ENCODE data around the gene TMEM272.

TMEM272 gene

DNA sequence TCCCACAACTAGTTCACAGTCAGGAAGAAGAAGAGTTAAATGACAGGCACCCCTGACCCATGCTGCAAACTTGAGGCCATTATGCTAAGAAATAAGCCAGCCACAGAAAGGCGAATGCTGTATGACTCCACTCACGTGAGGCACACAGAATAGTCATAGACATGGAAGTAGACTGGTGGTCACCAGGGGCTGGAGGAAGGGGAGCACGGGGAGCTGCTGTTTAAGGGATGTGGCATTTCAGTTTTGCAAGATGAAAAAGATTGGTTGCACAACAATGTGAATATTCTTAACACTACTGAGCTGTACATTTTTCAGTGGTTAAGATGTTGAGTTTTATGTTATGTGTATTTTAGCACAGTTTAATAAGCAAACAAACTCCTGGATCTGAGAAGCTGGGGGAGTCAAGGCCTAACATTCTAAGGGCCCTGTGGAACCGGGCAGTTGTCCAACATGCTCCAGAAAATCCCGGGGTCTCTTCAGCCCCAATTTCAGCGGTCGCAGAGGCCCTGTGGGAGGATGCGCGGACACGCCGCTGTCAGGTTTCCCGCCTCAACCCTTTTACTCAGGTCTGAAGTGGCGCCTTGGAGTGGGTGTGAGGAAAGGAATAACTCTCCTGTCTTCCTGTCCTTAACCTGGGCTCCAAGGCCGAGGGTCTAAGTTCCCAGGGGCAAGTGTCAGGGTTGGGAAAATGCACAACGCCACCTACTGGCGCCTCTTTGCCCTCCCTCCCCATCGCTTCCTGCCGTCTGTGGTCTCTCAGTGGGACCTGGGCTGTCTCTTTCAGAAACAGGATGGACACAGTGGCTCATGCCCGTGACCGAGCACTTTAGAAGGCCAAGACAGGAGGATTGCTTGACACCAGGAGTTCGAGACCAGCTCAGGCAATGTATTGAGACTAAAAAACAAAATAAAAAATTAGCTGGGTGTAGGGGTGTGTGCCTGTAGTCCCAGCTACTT lies 4.4 kb upstream of the TMEM272 start:
- DNase-seq: no peak

DNA sequence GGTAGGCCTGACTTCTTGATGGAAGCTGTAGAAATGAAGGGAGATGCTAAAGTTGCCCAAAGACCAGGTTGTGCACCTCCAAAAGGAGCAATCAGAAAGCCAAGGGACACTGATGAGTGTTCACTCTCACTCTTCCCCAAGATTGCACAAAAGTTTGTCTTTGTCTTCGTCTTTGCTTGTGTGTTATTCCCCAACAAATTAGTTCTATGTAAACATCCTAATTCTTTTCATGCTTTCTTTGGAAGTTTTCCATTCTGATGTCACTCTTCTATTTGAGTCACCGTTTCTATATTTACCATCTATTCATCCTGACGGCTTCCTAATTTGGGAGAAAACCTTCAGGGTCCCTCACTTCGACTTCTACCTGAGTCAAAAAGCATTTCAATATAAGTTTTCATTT lies 3.7 kb upstream of the TMEM272 start:
- DNase-seq: no peak

GRCh38 chr13:51846756-51847155 lies 1.8 kb upstream of the TMEM272 start:
- no peak for DNase-seq

DNA sequence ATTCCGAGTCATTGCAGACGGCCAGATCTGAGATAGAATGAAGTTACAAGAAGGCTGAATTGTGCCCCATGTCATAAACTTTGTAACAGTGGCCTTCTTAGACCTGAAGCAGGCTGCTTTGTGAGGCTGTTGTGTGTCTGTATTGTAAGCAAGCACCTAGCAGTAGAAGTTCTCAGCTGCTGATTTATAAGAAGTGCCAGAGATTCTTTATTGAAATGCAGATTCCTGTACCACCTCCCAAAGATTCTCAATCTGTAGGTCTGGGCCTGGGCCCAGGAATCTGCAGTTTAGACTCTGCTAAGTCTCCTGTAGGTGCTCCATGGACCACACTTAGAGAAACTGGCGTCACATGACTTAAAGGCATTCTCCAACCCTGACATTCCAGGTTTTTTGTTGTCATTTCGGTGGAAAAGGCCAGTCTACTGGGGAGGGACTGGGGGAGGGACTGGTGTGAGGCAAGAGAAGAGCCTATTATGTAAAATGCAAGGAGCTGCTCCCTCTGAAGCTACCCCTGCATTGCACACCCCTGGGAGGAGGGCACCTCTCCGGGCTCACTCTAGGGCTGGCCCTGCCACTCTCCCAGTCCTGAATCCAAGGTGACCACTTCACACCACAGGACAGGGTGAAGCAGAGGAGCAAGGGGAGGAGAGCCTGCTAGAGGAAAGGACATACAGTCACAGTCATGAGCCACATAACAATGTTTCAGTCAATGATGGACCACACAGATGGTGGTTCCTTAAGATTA lies 769 bp upstream of the TMEM272 start:
- no peak for DNase-seq

- no peak for DNase-seq
Measured at GRCh38 chr13:51843529-51843928, 1.4 kb downstream of the TMEM272 start.

GRCh38 chr13:51841732-51842131 lies 3.2 kb downstream of the TMEM272 start:
- no peak for DNase-seq

DNA sequence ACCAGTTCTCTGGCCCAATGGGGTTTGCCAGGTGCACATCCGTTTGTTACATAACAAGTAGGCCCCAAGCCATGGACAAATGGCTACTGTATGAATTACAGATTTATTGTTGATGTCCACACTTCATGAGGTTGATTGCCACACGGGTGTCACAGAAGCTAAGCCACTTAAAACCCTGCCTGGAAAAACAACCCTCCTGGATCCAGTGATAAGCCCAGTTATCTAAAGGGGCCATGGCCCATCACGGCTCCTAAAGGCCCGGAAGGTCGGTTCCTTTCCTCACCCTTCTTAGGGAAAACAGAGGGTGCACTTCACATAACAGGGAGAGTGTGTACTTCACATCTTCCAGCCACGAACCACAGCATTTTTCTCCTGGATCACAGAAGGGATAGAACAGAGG lies 4.1 kb downstream of the TMEM272 start:
- no peak for DNase-seq

- DNase-seq: no peak
Measured at GRCh38 chr13:51839711-51840540, 5.1 kb downstream of the TMEM272 start.

GRCh38 chr13:51838240-51838846 lies 6.6 kb downstream of the TMEM272 start:
- no peak for DNase-seq

GRCh38 chr13:51837016-51837415 lies 8.0 kb downstream of the TMEM272 start:
- no peak for DNase-seq

- no peak for DNase-seq
Measured at GRCh38 chr13:51834581-51835171, 10.3 kb downstream of the TMEM272 start.

DNA sequence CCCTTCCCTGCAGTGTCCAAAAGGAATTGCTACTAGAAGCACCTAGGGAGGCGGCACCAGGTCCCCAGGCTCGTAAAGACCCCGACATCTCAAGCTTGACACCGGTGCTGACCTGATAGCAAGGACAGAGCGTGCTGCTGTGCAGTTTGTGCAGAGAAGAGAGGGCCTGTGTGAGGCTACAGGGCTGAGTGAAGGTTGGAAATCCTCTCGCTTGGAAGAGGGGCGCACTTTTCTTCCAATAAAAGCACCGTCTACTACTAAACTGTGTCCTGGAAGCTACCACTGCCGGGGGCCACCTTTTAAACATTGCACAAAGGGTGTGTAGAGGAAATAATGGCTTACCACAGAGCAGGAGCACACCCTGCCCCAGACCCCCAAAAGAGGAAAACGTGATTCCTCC lies 11.0 kb downstream of the TMEM272 start:
- no peak for DNase-seq

GRCh38 chr13:51832471-51833152 lies 12.4 kb downstream of the TMEM272 start:
- no peak for DNase-seq

DNA sequence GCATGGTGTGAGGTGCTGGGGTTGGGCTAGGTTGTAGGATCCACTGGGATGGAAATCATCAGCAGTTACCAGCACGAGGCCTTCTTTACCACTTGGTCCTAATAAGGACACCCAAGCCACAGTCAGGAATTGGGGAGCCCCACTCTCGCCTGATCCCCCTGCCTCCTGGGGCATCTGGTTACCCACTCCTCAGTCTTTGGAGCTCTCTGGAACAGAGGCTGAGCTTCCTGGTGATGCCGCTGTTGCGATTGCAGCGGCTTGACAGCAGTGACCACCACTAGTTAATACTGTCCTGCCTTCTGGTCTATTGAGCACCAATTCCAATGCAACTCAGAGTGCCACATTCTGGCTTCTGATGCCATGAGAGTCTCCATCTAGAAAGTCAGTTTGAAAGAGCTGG lies 13.5 kb downstream of the TMEM272 start:
- no peak for DNase-seq

DNA sequence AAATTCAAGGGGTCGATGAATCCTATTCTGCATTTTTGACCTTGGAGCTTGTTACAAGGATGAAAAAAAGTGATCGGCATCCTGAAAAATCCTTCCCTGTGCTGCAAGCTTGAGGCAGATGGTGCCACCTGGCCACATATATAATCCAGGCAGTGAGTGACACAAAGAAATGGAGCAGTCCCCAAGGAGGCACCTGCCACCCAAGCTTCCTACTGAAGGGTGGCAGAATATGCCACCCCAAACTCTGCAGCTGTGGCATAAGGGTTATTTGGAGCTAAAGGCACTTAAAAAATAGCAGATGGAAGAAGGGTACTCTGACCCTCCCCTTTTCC lies 15.4 kb downstream of the TMEM272 start:
- DNase-seq: no peak

GRCh38 chr13:51828730-51829567 lies 16.0 kb downstream of the TMEM272 start:
- DNase-seq: no peak

DNA sequence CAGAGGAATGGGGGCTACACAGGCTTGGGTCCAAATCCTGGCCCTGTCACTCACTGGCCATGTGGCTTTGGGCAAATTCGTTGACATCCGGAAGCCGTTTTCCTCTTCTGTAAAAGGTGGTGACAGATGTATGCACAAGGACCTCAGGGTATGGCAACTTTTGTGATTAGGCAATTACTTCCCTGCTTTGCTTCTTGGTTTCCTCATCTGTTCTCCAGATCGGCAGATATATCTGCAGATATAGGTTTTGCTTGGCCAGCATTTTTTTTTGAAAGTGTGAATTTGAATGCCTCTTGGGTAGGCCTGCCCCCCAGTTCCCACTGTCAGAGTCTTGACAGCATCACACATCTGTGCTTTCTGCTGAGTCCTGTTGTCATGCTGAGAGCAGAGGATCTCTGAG lies 17.7 kb downstream of the TMEM272 start:
- DNase-seq: no peak

- DNase-seq: no peak
Measured at GRCh38 chr13:51826606-51827005, 18.4 kb downstream of the TMEM272 start.

DNA sequence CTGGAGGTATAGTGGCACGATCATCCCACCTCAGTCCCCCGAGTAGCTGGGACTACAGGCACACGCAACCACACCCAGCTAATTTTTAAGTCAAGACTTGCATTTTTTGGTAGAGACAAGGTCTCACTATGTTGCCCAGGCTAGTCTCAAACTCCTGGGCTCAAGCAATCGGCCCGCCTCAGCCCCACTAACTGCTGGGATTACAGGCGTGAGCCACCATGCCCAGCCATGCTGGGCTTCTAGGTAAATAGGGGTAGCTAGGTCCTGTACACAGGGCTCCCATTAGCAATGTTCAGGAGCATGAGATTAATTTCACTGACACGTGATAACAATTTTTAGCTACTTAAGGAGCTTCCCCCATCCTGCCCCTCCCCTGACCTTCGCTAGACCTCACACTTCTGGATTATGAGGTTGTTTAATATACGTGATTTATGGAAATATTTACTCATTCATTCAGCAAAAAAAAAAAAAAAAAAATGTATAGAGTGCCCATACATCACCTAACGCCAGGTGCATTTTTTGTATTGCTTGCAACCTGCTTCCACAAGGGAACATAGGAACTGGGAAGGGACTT lies 19.2 kb downstream of the TMEM272 start:
- DNase-seq: no peak

DNA sequence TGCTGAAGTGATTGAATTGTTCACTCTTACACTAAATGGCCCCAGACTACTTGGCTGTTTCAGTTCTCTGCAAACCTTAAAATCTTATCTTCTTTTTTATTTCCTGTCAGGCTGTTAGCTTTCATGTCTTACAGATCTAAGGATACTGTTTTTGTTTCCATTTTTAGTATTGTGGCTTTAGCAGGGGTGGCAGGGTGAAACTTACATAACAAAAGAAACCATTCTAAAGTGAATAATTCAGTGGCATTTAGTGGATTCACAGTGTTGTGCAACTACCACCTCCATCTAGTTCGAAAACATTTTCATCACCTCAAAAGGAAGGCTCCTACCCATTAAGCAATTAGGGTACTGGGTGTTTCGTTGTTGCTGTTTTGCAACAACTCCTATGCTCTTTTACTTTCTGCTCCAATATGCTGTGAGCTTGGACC lies 19.8 kb downstream of the TMEM272 start:
- no peak for DNase-seq

Measured in NCI-H2081 (cell line).